Measurements from ENCODE around the gene ANAPC4. TPM values are rescaled to one million over a fixed set of nuclear protein-coding genes. Genes with fewer than 3 reads are reported as not detected.
"Not testable (repeated sequence)": the region's sequence is repeated elsewhere in the genome, so short reads cannot be mapped to it uniquely, and the experiment has no call there.

ANAPC4 gene
- total RNA-seq, 4 donors from 2014 or later: 11.8 to 20.2 (median 14.7) TPM

DNA sequence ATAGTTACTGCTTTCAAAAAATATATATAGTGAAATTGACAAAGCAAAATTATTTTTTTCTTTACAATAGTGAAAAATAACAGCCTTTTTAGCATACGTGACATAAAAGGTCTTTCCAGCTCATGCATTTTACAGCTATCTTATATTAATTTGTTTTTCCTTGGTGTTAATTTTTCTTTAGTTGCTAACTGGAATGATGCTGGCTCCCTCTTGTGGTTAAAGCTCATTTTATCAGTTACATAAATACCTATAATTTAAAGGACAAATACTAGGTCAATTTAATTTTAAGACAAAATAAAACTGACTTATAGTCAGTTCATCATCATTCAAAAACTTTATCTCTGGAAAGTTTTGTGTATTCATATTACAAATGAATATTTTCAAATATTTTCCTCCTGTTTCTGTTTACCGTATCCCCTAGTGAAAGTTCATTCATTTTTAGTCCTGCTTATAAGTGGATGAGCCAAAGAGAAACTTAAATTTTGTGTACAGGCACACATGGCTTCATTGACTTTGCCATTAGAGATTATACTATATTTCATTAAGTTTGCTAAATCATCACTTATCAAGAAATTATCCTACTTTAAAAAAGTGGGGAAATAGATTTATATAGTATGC lies 9.9 kb upstream of the ANAPC4 start:
- Histone ChIP-seq H3K9me3 (no peaks in the 10 kb centered on the region), H3K4me1 (no peaks in the 10 kb centered on the region), H3K4me3 (no peak overlapping the region), H3K27ac (no peak overlapping the region), H3K36me3 (peaks cover 0 to 8% of the 10 kb centered on the region in 2 donors), H3K27me3 (no peaks in the 10 kb centered on the region)
- DNase-seq (no peak), ATAC-seq (no peak)
- TF ChIP-seq, protein P1, sequence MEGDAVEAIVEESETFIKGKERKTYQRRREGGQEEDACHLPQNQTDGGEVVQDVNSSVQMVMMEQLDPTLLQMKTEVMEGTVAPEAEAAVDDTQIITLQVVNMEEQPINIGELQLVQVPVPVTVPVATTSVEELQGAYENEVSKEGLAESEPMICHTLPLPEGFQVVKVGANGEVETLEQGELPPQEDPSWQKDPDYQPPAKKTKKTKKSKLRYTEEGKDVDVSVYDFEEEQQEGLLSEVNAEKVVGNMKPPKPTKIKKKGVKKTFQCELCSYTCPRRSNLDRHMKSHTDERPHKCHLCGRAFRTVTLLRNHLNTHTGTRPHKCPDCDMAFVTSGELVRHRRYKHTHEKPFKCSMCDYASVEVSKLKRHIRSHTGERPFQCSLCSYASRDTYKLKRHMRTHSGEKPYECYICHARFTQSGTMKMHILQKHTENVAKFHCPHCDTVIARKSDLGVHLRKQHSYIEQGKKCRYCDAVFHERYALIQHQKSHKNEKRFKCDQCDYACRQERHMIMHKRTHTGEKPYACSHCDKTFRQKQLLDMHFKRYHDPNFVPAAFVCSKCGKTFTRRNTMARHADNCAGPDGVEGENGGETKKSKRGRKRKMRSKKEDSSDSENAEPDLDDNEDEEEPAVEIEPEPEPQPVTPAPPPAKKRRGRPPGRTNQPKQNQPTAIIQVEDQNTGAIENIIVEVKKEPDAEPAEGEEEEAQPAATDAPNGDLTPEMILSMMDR (IDR thresholded peaks at IDR 0.05 in 4 of 5, conservative IDR thresholded peaks at IDR 0.05 in 1 of 5): peak in 1 of 5 experiments; percentile 47
- no peak for TF ChIP-seq POLR2A (IDR thresholded peaks at IDR 0.05)
- intact Hi-C loops (cut with DNase I; ENCODE audit: low total_unique reads): no loop called here
- in situ Hi-C loops (cut with MboI; ENCODE audit: low sequenced_read_pairs in 4 of 4): no loop called here

- ATAC-seq: no peak
- intact Hi-C loops (cut with DNase I; ENCODE audit: low total_unique reads) (no loop called here), in situ Hi-C loops (cut with MboI; ENCODE audit: low sequenced_read_pairs in 4 of 4) (no loop called here)
- no peak overlapping the region for H3K4me3 ChIP-seq
- no peak overlapping the region for H3K27ac ChIP-seq
- no peaks in the 10 kb centered on the region for H3K9me3 ChIP-seq
- peaks cover 0 to 8% of the 10 kb centered on the region in 2 donors for H3K36me3 ChIP-seq
- H3K4me1 ChIP-seq: no peaks in the 10 kb centered on the region
- TF ChIP-seq, protein P1 (IDR thresholded peaks at IDR 0.05 in 4 of 5, conservative IDR thresholded peaks at IDR 0.05 in 1 of 5): no peak
- TF ChIP-seq POLR2A (IDR thresholded peaks at IDR 0.05): no peak
- no peaks in the 10 kb centered on the region for H3K27me3 ChIP-seq
- DNase-seq: no peak
These were observed 9.2 kb upstream of the ANAPC4 start for GRCh38 chr4:25367877-25368276.

- Histone ChIP-seq H3K27ac (no peak overlapping the region), H3K27me3 (no peaks in the 10 kb centered on the region), H3K4me3 (no peak overlapping the region), H3K4me1 (no peaks in the 10 kb centered on the region), H3K36me3 (peaks cover 0 to 8% of the 10 kb centered on the region in 2 donors), H3K9me3 (no peaks in the 10 kb centered on the region)
- intact Hi-C loops (cut with DNase I; ENCODE audit: low total_unique reads) (no loop called here), in situ Hi-C loops (cut with MboI; ENCODE audit: low sequenced_read_pairs in 4 of 4) (no loop called here)
- DNase-seq (no peak), ATAC-seq (no peak)
- TF ChIP-seq, protein P1 (IDR thresholded peaks at IDR 0.05 in 4 of 5, conservative IDR thresholded peaks at IDR 0.05 in 1 of 5): no peak
- no peak for TF ChIP-seq POLR2A (IDR thresholded peaks at IDR 0.05)
These were observed 8.7 kb upstream of the ANAPC4 start for GRCh38 chr4:25368315-25368714.

DNA sequence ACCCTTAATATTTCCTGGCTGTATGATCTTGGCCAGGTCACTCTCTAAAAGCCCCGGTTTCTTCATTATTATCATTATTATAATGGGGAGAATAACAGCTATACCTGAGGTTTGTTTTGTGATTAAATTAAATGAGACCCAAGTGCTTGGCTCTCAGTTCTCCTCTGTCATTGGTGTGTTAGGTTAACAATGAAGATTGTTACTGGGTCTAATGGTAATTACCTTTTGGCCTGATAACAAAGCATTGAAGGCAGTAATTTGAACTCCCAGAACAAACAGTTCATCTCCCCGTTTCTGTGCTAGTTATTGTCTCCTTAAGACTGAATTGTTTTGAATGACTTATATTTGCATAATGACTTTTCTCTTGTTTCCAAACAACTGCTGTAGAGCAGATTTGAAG lies 6.8 kb upstream of the ANAPC4 start:
- no peaks in the 10 kb centered on the region for H3K4me1 ChIP-seq
- DNase-seq (no peak), ATAC-seq (no peak)
- H3K9me3 ChIP-seq: no peaks in the 10 kb centered on the region
- TF ChIP-seq, protein P1 (IDR thresholded peaks at IDR 0.05 in 4 of 5, conservative IDR thresholded peaks at IDR 0.05 in 1 of 5): no peak
- no peak for TF ChIP-seq POLR2A (IDR thresholded peaks at IDR 0.05)
- no peak overlapping the region for H3K4me3 ChIP-seq
- in situ Hi-C loops (cut with MboI; ENCODE audit: low sequenced_read_pairs in 4 of 4): no loop called here
- no peaks in the 10 kb centered on the region for H3K27me3 ChIP-seq
- intact Hi-C loops (cut with DNase I; ENCODE audit: low total_unique reads): no loop called here
- H3K27ac ChIP-seq: no peak overlapping the region
- peaks cover 0 to 8% of the 10 kb centered on the region in 2 donors for H3K36me3 ChIP-seq

GRCh38 chr4:25372549-25372948 lies 4.5 kb upstream of the ANAPC4 start:
- in situ Hi-C loops (cut with MboI; ENCODE audit: low sequenced_read_pairs in 4 of 4); H3K4me1 ChIP-seq; H3K4me3 ChIP-seq; intact Hi-C loops (cut with DNase I; ENCODE audit: low total_unique reads); H3K27ac ChIP-seq; H3K9me3 ChIP-seq; H3K27me3 ChIP-seq; ATAC-seq; DNase-seq; H3K36me3 ChIP-seq: not testable (repeated sequence)

Measured in gastrocnemius medialis (tissue), 4 donors.